Neural progenitor cell (in vitro differentiated cells): ENCODE results near the gene NAP1L4. TPM values are rescaled to one million over a fixed set of nuclear protein-coding genes. Genes with fewer than 3 reads are reported as not detected.

Experiments
- DNase-seq: peaks from one replicate; pipeline ENCODE4 v3.0.0-alpha.2; 2016; ENCODE audit warnings: low spot score
- H2AFZ ChIP-seq: fragments of 200-600 bp; sonication (generic); replicated peaks from 2 replicates; pipeline ENCODE4 v1.6.1; 2016; ENCODE audit warnings: antibody characterized with exemption
- H3F3A ChIP-seq: fragments of 200-600 bp; sonication (generic); 2 replicates; pipeline ENCODE4 v1.6.1; 2016; ENCODE audit warnings: antibody characterized with exemption, low read depth
- H3K27ac ChIP-seq: fragments of 200-600 bp; sonication (generic); 2 replicates; pipeline ENCODE4 v1.5.1; 2016; ENCODE audit warnings: mild to moderate bottlenecking
- H3K27me3 ChIP-seq: fragments of 200-600 bp; sonication (generic); 2 replicates; pipeline ENCODE4 v1.6.1; 2016; ENCODE audit warnings: mild to moderate bottlenecking, moderate library complexity
- H3K36me3 ChIP-seq: fragments of 200-600 bp; sonication (generic); 2 replicates; pipeline ENCODE4 v1.5.1; 2016
- H3K4me1 ChIP-seq: fragments of 200-600 bp; sonication (generic); 2 replicates; pipeline ENCODE4 v1.6.1; 2016; ENCODE audit warnings: mixed run types
- H3K4me2 ChIP-seq: fragments of 200-600 bp; sonication (generic); 2 replicates; pipeline ENCODE4 v1.6.1; 2016
- H3K4me3 ChIP-seq: fragments of 200-600 bp; sonication (generic); 2 replicates; pipeline ENCODE4 v1.5.1; 2016
- H3K79me2 ChIP-seq: fragments of 200-600 bp; sonication (generic); 2 replicates; pipeline ENCODE4 v1.6.1; 2016; ENCODE audit warnings: low read depth
- H3K9ac ChIP-seq: fragments of 200-600 bp; sonication (generic); 2 replicates; pipeline ENCODE4 v1.6.1; 2016
- H3K9me3 ChIP-seq: fragments of 200-600 bp; sonication (generic); 2 replicates; pipeline ENCODE4 v1.5.1; 2016; ENCODE audit warnings: low read depth
- H4K20me1 ChIP-seq: fragments of 200-600 bp; sonication (generic); 2 replicates; pipeline ENCODE4 v1.6.1; 2016; ENCODE audit warnings: low read depth
- H3K27ac Mint-ChIP-seq: 3 replicates; pipeline ENCODE4 v1.8.0; 2021; ENCODE audit warnings: mixed read lengths
- H3K27me3 Mint-ChIP-seq: 2 replicates; pipeline ENCODE4 v1.8.0; 2022; ENCODE audit warnings: low read depth, mild to moderate bottlenecking, inconsistent platforms, moderate library complexity, mixed read lengths; ENCODE audit not compliant: insufficient read depth
- H3K36me3 Mint-ChIP-seq: 3 replicates; pipeline ENCODE4 v1.8.0; 2021; ENCODE audit warnings: mixed read lengths
- H3K4me1 Mint-ChIP-seq: 3 replicates; pipeline ENCODE4 v1.8.0; 2021; ENCODE audit warnings: mixed read lengths
- H3K4me3 Mint-ChIP-seq: 3 replicates; pipeline ENCODE4 v1.8.0; 2021; ENCODE audit warnings: mild to moderate bottlenecking, moderate library complexity, mixed read lengths
- H3K9me3 Mint-ChIP-seq: 3 replicates; pipeline ENCODE4 v1.8.0; 2020; ENCODE audit warnings: mixed read lengths
- CTCF ChIP-seq: fragments of 200-600 bp; sonication (generic); IDR thresholded peaks from 2 replicates; pipeline ENCODE4 v1.5.1; 2017; ENCODE audit warnings: antibody characterized with exemption, mild to moderate bottlenecking
- EZH2 ChIP-seq: fragments of 200-600 bp; sonication (generic); IDR thresholded peaks from 2 replicates; pipeline ENCODE4 v1.6.1; 2017; ENCODE audit warnings: antibody characterized with exemption, mild to moderate bottlenecking, moderate library complexity
- EZH2phosphoT487 ChIP-seq: fragments of 200-600 bp; sonication (generic); IDR thresholded peaks from 2 replicates; pipeline ENCODE4 v1.6.1; 2017; ENCODE audit warnings: antibody characterized with exemption
- total RNA-seq: library from RNA; depleted of rRNA; stranded (reverse); fragments of >200 nt; gene quantifications from 2 replicates; pipeline ENCODE4 v1.2.3, GENCODE V29; 2015; ENCODE audit warnings: low replicate concordance

Gene NAP1L4
- total RNA-seq, 1 donor from 2014 or later = 191 TPM

GRCh38 chr11:2934021-2934550 is 58.0 kb downstream of the NAP1L4 start:
- no peaks in the 10 kb centered on the region for H3K79me2 ChIP-seq
- peaks cover 29% of the 10 kb centered on the region for H3K27me3 Mint-ChIP-seq
- no peak for DNase-seq

GRCh38 chr11:2933375-2934020 is 58.6 kb downstream of the NAP1L4 start:
- H3K9me3 Mint-ChIP-seq = peaks cover 17% of the 10 kb centered on the region
- H3K36me3 Mint-ChIP-seq = peaks cover 13% of the 10 kb centered on the region
- Histone ChIP-seq H3K4me3 (no peak overlapping the region), H3K27me3 (peaks cover 39% of the 10 kb centered on the region), H2AFZ (no peak overlapping the region), H3K36me3 (no peaks in the 10 kb centered on the region), H3F3A (peaks cover 20% of the 10 kb centered on the region), H3K9ac (no peak overlapping the region), H3K4me2 (no peak overlapping the region), H3K27ac (no peak overlapping the region), H3K4me1 (no peaks in the 10 kb centered on the region), H3K9me3 (peaks cover 8% of the 10 kb centered on the region), H3K79me2 (no peaks in the 10 kb centered on the region), H4K20me1 (peaks cover 12% of the 10 kb centered on the region)
- H3K4me3 Mint-ChIP-seq = no peak overlapping the region
- peaks cover 7% of the 10 kb centered on the region for H3K4me1 Mint-ChIP-seq
- no peak for DNase-seq
- TF ChIP-seq EZH2phosphoT487 (no peak), CTCF (no peak), EZH2 (no peak)
- no peak overlapping the region for H3K27ac Mint-ChIP-seq
- H3K27me3 Mint-ChIP-seq = peaks cover 29% of the 10 kb centered on the region

More at GRCh38 chr11:2934021-2934550, 58.0 kb downstream of the NAP1L4 start:
- peaks cover 5% of the 10 kb centered on the region for H3K4me1 Mint-ChIP-seq
- no peak overlapping the region for H3K4me3 ChIP-seq
- no peak for TF ChIP-seq CTCF
- no peak for TF ChIP-seq EZH2phosphoT487
- TF ChIP-seq EZH2 = no peak
- H3K4me1 ChIP-seq = no peaks in the 10 kb centered on the region
- peaks cover 11% of the 10 kb centered on the region for H4K20me1 ChIP-seq
- H3K4me2 ChIP-seq = no peak overlapping the region
- H3K27me3 ChIP-seq = peaks cover 33% of the 10 kb centered on the region
- H2AFZ ChIP-seq = no peak overlapping the region
- H3K9me3 Mint-ChIP-seq = peaks cover 23% of the 10 kb centered on the region
- peaks cover 26% of the 10 kb centered on the region for H3F3A ChIP-seq
- no peak overlapping the region for H3K27ac Mint-ChIP-seq
- H3K27ac ChIP-seq = no peak overlapping the region
- H3K36me3 ChIP-seq = no peaks in the 10 kb centered on the region
- no peak overlapping the region for H3K9ac ChIP-seq
- peaks cover 16% of the 10 kb centered on the region for H3K36me3 Mint-ChIP-seq
- H3K9me3 ChIP-seq = peaks cover 14% of the 10 kb centered on the region
- H3K4me3 Mint-ChIP-seq = no peak overlapping the region

GRCh38 chr11:2932850-2933251 is 59.3 kb downstream of the NAP1L4 start:
- Mint-ChIP-seq H3K4me3 (no peak overlapping the region), H3K27ac (no peak overlapping the region), H3K36me3 (peaks cover 7% of the 10 kb centered on the region), H3K4me1 (peaks cover 12% of the 10 kb centered on the region), H3K9me3 (peaks cover 11% of the 10 kb centered on the region), H3K27me3 (peaks cover 29% of the 10 kb centered on the region)
- Histone ChIP-seq H3K9me3 (peaks cover 5% of the 10 kb centered on the region), H3K4me2 (no peak overlapping the region), H3K4me3 (no peak overlapping the region), H3K27ac (no peak overlapping the region), H3K79me2 (no peaks in the 10 kb centered on the region), H3F3A (peaks cover 14% of the 10 kb centered on the region), H3K36me3 (no peaks in the 10 kb centered on the region), H3K27me3 (peaks cover 45% of the 10 kb centered on the region), H2AFZ (no peak overlapping the region), H3K9ac (no peak overlapping the region), H3K4me1 (no peaks in the 10 kb centered on the region), H4K20me1 (peaks cover 18% of the 10 kb centered on the region)
- TF ChIP-seq EZH2phosphoT487 (no peak), CTCF (no peak), EZH2 (no peak)
- DNase-seq = no peak
